Measurements from ENCODE around the gene MRPL1. TPM values are rescaled to one million over a fixed set of nuclear protein-coding genes. Genes with fewer than 3 reads are reported as not detected.

Gene MRPL1
- total and polyA plus RNA-seq, 2 of the 13 experiments (the other 11 are each of a cell fraction or from before 2014, with no cell fraction given), result 23.3 to 61.5 TPM

DNA sequence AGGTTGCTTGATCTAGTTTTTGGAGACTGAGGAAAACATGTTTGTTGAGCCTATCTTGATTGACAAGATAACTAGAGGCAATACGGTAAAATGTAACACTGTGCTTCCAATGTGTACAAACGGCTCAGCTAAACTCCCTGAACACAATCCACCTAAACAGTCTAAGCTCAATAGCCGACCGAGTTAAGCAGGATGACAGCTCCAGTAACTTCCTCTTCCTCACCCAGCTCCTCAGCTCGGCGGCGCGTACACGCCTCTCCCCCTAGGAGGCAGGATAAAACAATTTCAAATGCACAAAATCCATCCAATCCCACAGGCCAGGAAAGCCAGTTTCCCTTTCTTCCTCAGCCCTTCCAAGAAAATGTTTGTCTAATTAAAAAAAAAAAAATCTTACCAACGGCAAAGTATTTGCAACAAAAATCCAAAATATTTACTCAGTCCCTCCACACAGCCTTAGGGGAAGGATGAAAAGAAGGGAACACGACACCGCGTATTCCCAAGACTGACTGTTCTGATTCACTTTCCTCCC is 44.5 kb upstream of the MRPL1 start (continued):
- TF ChIP-seq ZNF710 (CRISPR knock-in tag; IDR thresholded peaks at IDR 0.05; ENCODE audit: borderline replicate concordance), result 0 out of 2 replicates have a peak, but pooled peaks have one; percentile 11
- TF ChIP-seq ELF1 (CRISPR knock-in tag; IDR thresholded peaks at IDR 0.05), result peak; percentile 10; the same call in 1 of the 2 replicates
- peak; percentile 83 for TF ChIP-seq ZNF292 (CRISPR knock-in tag; IDR thresholded peaks at IDR 0.05; ENCODE audit: borderline replicate concordance, low read depth)
- TF ChIP-seq, protein P1, sequence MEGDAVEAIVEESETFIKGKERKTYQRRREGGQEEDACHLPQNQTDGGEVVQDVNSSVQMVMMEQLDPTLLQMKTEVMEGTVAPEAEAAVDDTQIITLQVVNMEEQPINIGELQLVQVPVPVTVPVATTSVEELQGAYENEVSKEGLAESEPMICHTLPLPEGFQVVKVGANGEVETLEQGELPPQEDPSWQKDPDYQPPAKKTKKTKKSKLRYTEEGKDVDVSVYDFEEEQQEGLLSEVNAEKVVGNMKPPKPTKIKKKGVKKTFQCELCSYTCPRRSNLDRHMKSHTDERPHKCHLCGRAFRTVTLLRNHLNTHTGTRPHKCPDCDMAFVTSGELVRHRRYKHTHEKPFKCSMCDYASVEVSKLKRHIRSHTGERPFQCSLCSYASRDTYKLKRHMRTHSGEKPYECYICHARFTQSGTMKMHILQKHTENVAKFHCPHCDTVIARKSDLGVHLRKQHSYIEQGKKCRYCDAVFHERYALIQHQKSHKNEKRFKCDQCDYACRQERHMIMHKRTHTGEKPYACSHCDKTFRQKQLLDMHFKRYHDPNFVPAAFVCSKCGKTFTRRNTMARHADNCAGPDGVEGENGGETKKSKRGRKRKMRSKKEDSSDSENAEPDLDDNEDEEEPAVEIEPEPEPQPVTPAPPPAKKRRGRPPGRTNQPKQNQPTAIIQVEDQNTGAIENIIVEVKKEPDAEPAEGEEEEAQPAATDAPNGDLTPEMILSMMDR (CRISPR knock-in tag; IDR thresholded peaks at IDR 0.05), result peak; percentile 58
- TF ChIP-seq, protein P2, sequence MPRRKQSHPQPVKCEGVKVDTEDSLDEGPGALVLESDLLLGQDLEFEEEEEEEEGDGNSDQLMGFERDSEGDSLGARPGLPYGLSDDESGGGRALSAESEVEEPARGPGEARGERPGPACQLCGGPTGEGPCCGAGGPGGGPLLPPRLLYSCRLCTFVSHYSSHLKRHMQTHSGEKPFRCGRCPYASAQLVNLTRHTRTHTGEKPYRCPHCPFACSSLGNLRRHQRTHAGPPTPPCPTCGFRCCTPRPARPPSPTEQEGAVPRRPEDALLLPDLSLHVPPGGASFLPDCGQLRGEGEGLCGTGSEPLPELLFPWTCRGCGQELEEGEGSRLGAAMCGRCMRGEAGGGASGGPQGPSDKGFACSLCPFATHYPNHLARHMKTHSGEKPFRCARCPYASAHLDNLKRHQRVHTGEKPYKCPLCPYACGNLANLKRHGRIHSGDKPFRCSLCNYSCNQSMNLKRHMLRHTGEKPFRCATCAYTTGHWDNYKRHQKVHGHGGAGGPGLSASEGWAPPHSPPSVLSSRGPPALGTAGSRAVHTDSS (CRISPR knock-in tag; conservative IDR thresholded peaks at IDR 0.05), result no peak
- TF ChIP-seq ELF4 (CRISPR knock-in tag; IDR thresholded peaks at IDR 0.05; ENCODE audit: borderline replicate concordance), result no peak
- peak; percentile 52; the same call in 1 of the 2 replicates for TF ChIP-seq MED1 (CRISPR knock-in tag; IDR thresholded peaks at IDR 0.05)
- TF ChIP-seq LBX2 (CRISPR knock-in tag; IDR thresholded peaks at IDR 0.05; ENCODE audit: borderline replicate concordance), result no peak
- TF ChIP-seq HMGXB4 (CRISPR knock-in tag; IDR thresholded peaks at IDR 0.05; ENCODE audit: borderline replicate concordance in 1 of 2, low read depth in 1 of 2), result peak in 1 of 2 experiments; percentile 56; a peak in 2 of 4 replicates
- no peak for TF ChIP-seq ZBTB4 (CRISPR knock-in tag; IDR thresholded peaks at IDR 0.05; ENCODE audit: borderline replicate concordance)
- 0 out of 2 replicates have a peak, but pooled peaks have one; percentile 23 for TF ChIP-seq MYPOP (CRISPR knock-in tag; IDR thresholded peaks at IDR 0.05)
- TF ChIP-seq REL (CRISPR knock-in tag; conservative IDR thresholded peaks at IDR 0.05), result no peak
- TF ChIP-seq ZNF564 (CRISPR knock-in tag; IDR thresholded peaks at IDR 0.05), result peak; percentile 52; the same call in 1 of the 2 replicates
